ENCODE measurements around the gene COX7A2.

DNA sequence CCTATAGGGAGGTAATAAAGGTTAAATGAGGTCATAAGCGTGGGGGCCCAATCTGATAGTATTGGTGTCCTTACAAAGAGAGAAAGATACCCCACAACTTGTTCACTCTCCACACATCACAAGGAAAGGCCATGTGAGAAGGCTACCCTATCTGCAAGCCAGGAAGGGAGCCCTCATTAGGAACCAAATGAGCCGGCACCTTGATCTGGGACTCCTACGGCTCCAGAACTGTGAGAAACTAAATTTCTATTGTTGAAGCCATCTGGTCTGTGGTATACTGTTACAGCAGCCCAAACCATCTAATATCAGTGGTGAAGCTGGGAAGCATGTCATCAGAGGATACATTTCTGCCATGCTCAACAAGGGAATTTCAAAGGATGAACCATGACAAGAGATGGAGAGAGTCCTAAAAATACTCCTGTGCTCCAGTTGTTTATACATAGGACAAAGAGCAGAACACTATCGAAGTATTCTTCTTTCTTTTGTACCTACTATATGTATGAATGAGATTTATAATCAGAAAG lies 10.4 kb downstream of the COX7A2 start:
- TF ChIP-seq POLR2A (IDR thresholded peaks at IDR 0.05), result no peak
- TF ChIP-seq POLR2AphosphoS5 (IDR thresholded peaks at IDR 0.05), result no peak

All from spleen (tissue), 3 donors.